SHP77 treated with DMSO at 0.1 percent for 48 hours (cell line): ENCODE results near the gene KLF2.
"Not testable (repeated sequence)": the region's sequence is repeated elsewhere in the genome, so short reads cannot be mapped to it uniquely, and the experiment has no call there.

Source experiments
- DNase-seq: peaks from one replicate; lab custom pipeline; 2025; lab: John Stamatoyannopoulos, UW

The KLF2 gene

DNA sequence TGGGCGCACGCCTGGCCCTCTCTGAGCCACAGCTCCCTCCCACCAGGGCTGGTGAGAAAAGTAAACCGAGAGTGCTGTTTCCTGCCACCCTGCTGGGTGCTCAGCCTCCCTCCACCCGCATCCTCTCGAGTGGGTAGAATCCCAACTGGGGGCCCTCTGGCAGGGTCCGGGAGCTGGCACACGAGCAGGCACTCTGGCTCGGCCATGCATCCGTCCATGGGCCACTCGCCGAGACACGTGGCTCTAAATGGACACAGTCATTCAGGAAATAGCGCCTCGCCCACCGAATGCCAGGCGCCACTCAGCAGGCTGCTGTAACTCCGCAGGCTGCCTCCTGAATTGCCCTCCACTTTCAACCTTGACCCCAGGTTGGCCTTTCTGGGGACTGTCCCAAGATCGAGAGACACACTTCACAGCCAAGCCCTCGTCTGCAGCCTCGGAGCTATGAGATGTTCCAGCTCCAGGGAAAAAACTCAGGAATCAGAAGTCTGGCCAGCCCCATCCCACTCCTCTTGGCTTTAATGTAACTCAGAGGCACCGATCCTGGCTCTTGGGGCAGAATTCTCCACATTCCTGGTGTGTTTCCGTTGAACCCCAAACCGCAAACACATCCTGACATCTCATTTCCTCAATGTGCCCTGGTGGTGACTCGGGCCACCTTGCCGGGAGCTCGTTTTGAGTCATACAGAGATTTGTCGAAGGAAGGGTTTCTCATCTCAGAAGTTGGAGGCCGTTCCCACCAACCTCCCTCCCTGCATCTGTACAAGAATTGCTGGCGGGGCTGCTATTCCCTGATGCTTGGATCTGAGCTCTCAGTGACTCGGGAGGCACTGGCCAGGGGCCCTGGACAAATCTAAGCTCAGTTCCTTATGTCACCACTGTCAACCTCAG, 14.1 kb downstream of the KLF2 start:
- no peak for DNase-seq

GRCh38 chr19:16339361-16339725, 14.7 kb downstream of the KLF2 start:
- no peak for DNase-seq

- DNase-seq = no peak
Observed at GRCh38 chr19:16340092-16340491, 15.5 kb downstream of the KLF2 start.

DNA sequence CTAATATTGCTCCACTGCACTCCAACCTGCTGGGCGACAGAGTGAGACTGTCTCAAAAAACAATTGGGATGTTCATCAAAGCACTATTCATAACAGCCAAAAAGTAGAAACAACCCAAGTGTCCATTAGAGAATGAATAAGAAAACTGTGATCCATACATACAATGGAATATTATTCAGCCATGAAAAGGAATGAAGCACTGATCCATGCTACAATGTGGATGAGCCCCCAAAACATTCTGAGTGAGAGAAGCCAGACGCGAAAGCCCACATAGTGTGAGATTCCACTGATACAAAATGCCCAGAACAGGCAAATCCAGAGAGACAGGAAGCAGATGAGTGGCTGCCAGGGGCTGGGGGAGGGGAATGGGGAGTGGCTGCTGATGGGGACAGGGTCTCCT, 16.0 kb downstream of the KLF2 start:
- DNase-seq = no peak

- DNase-seq = peak; percentile 72
Observed at GRCh38 chr19:16342002-16342715, 17.5 kb downstream of the KLF2 start.

GRCh38 chr19:16343156-16343555, 18.5 kb downstream of the KLF2 start:
- no peak for DNase-seq

GRCh38 chr19:16345457-16345856, 20.8 kb downstream of the KLF2 start:
- DNase-seq = no peak

DNA sequence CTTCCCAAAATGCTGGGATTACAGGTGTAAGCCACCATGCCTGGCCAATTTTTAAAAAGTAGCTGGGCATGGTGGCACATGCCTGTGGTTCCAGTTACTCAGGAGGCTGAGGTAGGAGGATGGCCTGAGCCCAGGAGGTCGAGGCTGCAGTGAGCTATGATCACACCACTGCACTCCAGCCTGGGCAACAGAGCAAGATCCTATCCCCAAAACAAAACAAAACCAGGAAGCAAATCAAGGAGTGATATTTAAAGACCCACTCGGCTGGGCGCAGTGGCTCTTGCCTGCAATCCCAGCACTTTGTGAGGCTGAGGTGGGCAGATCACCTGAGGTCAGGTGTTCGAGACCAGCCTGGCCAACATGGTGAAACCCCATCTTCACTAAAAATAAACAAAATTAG, 22.5 kb downstream of the KLF2 start:
- DNase-seq = not testable (repeated sequence)

DNA sequence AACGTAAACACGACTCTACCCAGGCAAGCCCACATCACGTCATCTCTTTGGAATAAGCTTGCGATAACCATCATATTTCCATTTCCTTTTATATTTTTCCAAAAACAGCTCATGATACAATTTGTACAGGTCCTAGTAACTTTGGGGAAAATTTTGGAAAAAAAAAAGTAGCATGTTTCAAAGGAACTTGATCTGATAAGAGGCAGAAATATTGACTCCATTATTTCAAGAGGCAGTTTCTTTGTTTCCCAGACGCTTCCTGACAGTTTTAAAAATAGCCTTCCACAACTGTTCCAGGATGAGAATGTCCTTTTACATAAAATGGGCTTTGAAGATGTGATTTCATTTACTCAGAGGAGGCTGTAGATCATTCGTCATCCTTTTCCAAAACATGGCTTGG, 23.1 kb downstream of the KLF2 start:
- DNase-seq = no peak

GRCh38 chr19:16349551-16350152, 25.0 kb downstream of the KLF2 start:
- no peak for DNase-seq

- no peak for DNase-seq
Observed at GRCh38 chr19:16351133-16351809, 26.6 kb downstream of the KLF2 start.

DNA sequence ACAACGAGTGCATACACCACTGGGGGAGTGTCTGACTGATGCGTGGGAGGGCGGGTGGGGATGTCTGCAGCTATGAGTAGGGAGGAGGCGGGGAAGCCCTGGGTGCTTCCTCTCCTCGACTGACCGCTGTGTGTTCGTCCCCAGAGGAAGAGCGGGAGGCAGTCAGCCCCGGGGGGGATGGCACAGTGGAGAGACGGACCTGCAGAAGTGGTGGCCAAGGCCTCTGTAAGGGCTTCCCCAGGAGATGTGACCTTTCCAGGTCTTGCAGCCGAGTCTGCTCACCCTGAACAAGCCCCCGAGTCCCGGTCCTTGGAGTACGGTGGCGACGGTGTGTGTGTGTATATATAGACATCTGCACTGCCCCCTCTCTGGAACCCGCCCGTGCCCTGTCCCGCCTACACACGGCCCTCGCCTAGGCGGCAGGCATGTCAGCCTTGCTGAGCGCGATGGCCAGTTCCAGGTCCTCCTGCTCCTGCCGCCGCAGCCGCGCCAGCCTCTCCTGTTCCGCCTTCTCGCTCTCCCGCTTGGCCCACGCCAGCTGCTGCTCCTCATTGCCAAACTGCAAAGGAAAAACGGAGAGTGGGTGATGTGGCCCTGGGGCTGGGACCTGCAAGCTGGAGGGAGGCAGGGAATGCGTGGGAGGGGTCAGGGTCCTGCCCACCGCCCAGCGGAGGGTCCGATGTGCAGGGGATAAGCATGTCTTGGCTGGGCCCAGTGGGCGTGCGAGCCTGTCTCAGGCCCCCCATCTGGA, 30.8 kb downstream of the KLF2 start:
- no peak for DNase-seq

GRCh38 chr19:16358456-16358855, 33.8 kb downstream of the KLF2 start:
- no peak for DNase-seq

GRCh38 chr19:16359074-16359473, 34.4 kb downstream of the KLF2 start:
- no peak for DNase-seq

GRCh38 chr19:16359964-16360363, 35.3 kb downstream of the KLF2 start:
- no peak for DNase-seq

DNA sequence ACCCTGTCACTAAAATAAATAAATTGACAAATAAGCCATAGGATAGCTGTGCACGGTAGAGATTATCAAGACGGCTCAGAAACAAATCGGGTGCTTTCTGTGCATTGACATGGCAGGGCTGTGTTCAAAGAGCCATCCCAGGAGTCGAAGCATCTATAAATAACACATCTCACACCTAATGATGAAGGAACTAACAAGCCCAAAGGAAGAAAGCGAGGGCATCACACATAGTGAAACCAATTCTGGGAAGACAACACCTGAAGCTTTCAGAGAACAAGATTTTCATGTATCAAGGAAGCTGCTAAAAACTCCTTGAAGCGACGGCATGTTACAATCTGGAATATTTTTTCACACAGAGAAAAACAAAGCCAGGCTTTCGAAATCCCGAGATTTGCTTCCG, 36.1 kb downstream of the KLF2 start:
- no peak for DNase-seq

GRCh38 chr19:16361254-16361653, 36.6 kb downstream of the KLF2 start:
- DNase-seq = no peak

DNA sequence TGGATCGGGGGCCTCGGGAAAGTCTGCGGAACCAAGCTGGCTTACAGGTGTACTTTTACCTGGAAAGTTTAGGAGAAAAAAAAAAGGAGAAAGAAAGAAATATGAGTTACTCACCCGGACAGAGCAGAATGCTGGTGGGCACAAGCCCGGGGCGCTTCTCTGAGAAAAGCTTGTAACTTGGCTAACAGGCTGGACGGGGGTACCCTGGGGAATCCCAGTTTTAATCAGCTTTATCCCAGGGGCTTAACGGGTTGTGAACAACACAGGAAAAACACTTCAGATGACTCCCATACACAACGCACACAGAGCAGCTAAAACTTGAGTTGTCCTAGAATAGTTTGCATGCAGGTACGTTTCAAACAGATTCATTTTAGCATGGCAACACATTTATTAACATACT, 37.3 kb downstream of the KLF2 start:
- no peak for DNase-seq

- no peak for DNase-seq
Observed at GRCh38 chr19:16363133-16363851, 38.7 kb downstream of the KLF2 start.

GRCh38 chr19:16363852-16364230, 39.2 kb downstream of the KLF2 start:
- DNase-seq = no peak

DNA sequence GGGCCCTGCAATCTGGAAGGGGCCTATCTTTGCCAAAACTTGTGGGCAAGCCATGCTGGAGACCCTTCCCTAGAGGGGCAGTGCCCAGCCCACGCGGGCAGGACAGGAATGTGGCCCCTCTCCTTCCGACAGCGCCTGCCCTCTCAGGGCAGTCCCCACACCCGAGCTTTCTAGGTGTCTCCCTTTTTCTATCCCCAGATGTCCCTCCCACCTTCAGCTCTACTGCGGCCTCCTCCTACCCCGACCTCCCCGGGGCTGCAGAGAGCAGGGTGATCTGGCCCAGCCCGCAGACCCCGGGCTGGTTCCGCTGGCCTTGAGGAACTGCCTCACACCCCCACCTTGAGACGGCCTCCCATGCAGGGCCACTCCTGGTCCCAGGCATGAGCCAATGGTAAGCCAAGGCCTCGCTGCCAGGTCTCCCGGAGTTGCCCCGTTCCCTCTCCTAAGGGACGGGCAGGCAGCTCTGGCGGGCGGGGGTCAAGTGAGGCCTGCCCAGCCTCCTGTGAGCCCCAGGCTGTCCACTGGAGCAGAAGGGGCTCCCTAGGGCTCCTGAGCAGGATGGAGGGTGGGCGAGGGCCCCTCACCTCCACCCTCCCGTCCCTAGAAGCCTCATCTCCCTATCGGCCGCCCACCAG, 39.7 kb downstream of the KLF2 start:
- DNase-seq = no peak
